ENCODE results near the gene PHC2.

PHC2 gene

GRCh38 chr1:33368431-33368830 is 62.5 kb downstream of the PHC2 start:
- DNase-seq (ENCODE audit: low read depth), result no peak
- H3K4me3 ChIP-seq (ENCODE audit: low read depth, low read length), result no peak overlapping the region
- TF ChIP-seq, protein P1, sequence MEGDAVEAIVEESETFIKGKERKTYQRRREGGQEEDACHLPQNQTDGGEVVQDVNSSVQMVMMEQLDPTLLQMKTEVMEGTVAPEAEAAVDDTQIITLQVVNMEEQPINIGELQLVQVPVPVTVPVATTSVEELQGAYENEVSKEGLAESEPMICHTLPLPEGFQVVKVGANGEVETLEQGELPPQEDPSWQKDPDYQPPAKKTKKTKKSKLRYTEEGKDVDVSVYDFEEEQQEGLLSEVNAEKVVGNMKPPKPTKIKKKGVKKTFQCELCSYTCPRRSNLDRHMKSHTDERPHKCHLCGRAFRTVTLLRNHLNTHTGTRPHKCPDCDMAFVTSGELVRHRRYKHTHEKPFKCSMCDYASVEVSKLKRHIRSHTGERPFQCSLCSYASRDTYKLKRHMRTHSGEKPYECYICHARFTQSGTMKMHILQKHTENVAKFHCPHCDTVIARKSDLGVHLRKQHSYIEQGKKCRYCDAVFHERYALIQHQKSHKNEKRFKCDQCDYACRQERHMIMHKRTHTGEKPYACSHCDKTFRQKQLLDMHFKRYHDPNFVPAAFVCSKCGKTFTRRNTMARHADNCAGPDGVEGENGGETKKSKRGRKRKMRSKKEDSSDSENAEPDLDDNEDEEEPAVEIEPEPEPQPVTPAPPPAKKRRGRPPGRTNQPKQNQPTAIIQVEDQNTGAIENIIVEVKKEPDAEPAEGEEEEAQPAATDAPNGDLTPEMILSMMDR (IDR thresholded peaks at IDR 0.05; ENCODE audit: insufficient read depth, low read depth, low read length, missing control alignments), result no peak

DNA sequence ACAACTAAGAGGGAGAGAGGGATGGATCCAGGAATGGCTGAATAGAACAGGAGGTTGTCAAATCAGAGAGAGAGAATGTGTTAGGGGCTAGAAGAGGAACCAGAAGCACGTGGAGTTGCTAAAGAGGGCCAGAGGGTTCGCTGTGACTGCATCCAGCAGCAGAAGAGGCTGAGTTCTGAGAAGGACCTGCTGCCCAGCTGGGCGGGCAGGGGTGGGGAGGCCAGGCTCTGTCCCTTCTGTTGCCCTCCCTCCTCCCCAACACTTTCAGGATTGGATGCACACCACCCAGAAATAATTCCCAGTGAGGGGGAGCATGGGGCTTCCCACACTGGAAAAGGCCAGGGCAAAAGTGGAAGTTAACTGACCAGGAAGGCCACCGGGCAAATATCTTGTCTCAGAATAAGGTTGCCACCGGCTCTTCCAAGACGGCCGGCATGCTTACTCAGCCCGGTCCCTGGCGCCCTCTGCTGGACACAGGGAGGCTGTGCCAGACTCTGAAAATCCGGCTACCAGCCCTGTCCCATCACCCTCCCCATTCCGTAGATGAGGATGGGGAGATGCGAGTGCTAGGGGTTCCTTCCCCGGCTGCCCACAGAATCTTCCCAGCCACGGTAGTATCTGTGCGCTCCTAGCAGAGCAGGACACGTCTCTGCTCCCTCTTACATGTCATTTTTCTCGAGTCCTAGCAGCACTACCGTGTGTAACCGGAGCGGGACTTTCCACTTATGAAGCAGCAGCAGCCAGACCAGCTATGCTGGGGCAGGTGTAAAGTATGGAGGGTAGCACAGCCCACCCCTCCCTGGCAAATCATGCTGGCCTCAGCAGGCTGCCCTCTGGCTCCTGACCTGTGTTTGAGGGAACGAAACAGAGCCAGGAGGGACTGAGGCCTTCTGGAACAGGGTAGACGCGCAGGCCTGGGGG is 63.1 kb downstream of the PHC2 start:
- H3K4me3 ChIP-seq (ENCODE audit: low read depth, low read length), result no peak overlapping the region
- DNase-seq (ENCODE audit: low read depth), result peak; percentile 85
- TF ChIP-seq, protein P1 (IDR thresholded peaks at IDR 0.05; ENCODE audit: insufficient read depth, low read depth, low read length, missing control alignments), result peak; percentile 97

DNA sequence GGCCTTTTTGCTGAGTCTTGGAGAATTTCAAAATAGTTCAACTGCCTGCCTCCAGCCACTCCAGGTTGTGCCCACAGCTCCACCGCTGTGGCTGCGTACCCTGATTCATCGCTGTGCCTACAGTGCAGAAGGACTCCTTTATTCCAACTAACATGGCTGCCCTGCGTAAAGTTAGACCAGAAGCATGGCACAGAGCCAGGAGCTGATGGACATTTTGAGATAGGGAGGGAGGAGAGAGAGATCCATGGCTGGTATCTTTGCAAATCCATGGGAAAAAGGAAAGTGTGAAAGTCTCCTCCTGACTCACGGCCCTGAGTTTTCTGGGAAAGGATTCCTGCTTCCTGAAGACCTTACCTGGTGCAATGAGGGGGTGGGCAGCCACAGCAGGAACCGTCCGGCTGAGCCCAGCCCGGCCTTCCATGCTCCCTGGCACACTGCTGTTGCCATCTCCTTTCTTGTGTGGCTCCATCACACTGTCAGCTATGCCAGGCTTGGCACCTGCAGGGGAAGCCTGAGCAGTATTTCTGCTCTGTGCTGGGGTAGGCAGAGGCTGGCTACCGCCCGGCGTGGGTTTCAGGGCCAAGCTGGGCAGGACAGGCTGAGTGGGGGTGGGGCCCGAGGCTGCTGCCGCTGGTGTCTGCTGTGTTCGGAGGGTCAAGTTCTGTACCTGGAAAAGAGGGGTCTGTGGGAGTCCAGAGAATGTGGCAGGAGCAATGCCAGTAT is 64.0 kb downstream of the PHC2 start:
- DNase-seq (ENCODE audit: low read depth), result no peak
- TF ChIP-seq, protein P1 (IDR thresholded peaks at IDR 0.05; ENCODE audit: insufficient read depth, low read depth, low read length, missing control alignments), result no peak
- H3K4me3 ChIP-seq (ENCODE audit: low read depth, low read length), result no peak overlapping the region

DNA sequence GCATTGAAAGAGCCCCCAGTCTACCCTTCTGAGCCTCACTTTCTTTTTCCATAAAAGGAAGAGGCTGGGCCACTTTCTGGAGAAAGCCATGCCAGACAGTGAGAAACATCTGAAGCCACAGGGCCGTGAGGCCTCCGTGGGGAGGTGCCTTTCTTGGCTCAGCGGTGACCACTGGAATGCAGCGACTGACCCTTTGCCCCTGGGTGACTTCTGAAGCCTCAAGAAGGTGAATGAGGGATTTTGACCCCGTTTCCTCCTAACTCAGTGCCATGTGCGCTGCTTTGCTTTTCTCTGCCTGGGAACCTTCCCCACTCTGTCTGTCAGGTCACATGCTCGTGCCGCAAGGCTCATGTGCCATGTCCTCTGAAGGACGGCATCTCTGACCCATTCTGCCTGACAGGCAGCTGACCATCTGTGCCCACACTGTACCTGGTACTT is 65.3 kb downstream of the PHC2 start:
- TF ChIP-seq, protein P1 (IDR thresholded peaks at IDR 0.05; ENCODE audit: insufficient read depth, low read depth, low read length, missing control alignments), result no peak
- H3K4me3 ChIP-seq (ENCODE audit: low read depth, low read length), result no peak overlapping the region
- DNase-seq (ENCODE audit: low read depth), result no peak

GRCh38 chr1:33364565-33364918 is 66.4 kb downstream of the PHC2 start:
- H3K4me3 ChIP-seq (ENCODE audit: low read depth, low read length), result no peak overlapping the region
- DNase-seq (ENCODE audit: low read depth), result no peak
- TF ChIP-seq, protein P1 (IDR thresholded peaks at IDR 0.05; ENCODE audit: insufficient read depth, low read depth, low read length, missing control alignments), result no peak

- DNase-seq (ENCODE audit: low read depth), result no peak
- TF ChIP-seq, protein P1 (IDR thresholded peaks at IDR 0.05; ENCODE audit: insufficient read depth, low read depth, low read length, missing control alignments), result no peak
- H3K4me3 ChIP-seq (ENCODE audit: low read depth, low read length), result no peak overlapping the region
Measured at GRCh38 chr1:33363470-33363861, 67.4 kb downstream of the PHC2 start.
